NCI-H2107 (cell line): ENCODE results near the gene RIPK3.
"Not testable (repeated sequence)": the region's sequence is repeated elsewhere in the genome, so short reads cannot be mapped to it uniquely, and the experiment has no call there.

Experiments
- DNase-seq: peaks from one replicate; lab custom pipeline; 2025; lab: John Stamatoyannopoulos, UW

RIPK3 gene

GRCh38 chr14:24339284-24340151 lies at the start of gene RIPK3:
RIPK3 (minus strand) TSS chr14:24339991; CDS start chr14:24339826, 165 bp downstream.
- DNase-seq = no peak

- DNase-seq = no peak
Measured at GRCh38 chr14:24389226-24389848, 49.5 kb upstream of the RIPK3 start.

GRCh38 chr14:24388474-24389179 lies 48.8 kb upstream of the RIPK3 start:
- no peak for DNase-seq

GRCh38 chr14:24387579-24387978 lies 47.8 kb upstream of the RIPK3 start:
- DNase-seq = not testable (repeated sequence)

- no peak for DNase-seq
Measured at GRCh38 chr14:24387009-24387345, 47.2 kb upstream of the RIPK3 start.

GRCh38 chr14:24385524-24385923 lies 45.7 kb upstream of the RIPK3 start:
- DNase-seq = no peak

- DNase-seq = no peak
Measured at GRCh38 chr14:24384169-24384568, 44.4 kb upstream of the RIPK3 start.

GRCh38 chr14:24382064-24382371 lies 42.2 kb upstream of the RIPK3 start:
- no peak for DNase-seq

- no peak for DNase-seq
Measured at GRCh38 chr14:24381363-24382063, 41.7 kb upstream of the RIPK3 start.

- no peak for DNase-seq
Measured at GRCh38 chr14:24379907-24380730, 40.3 kb upstream of the RIPK3 start.

- no peak for DNase-seq
Measured at GRCh38 chr14:24378981-24379906, 39.5 kb upstream of the RIPK3 start.

- no peak for DNase-seq
Measured at GRCh38 chr14:24378327-24378726, 38.5 kb upstream of the RIPK3 start.

GRCh38 chr14:24377657-24378056 lies 37.9 kb upstream of the RIPK3 start:
- DNase-seq = no peak

- DNase-seq = no peak
Measured at GRCh38 chr14:24377126-24377525, 37.3 kb upstream of the RIPK3 start.

GRCh38 chr14:24376448-24377070 lies 36.8 kb upstream of the RIPK3 start:
- no peak for DNase-seq

GRCh38 chr14:24372701-24373416 lies 33.1 kb upstream of the RIPK3 start:
- no peak for DNase-seq

GRCh38 chr14:24371605-24372004 lies 31.8 kb upstream of the RIPK3 start:
- not testable (repeated sequence) for DNase-seq

GRCh38 chr14:24370748-24371147 lies 31.0 kb upstream of the RIPK3 start:
- DNase-seq = no peak
